Activated naive CD4-positive, alpha-beta T cell treated with anti-CD3 and anti-CD28 coated beads, Interleukin-2, amount 50 U/mL, for 24 hours (primary cell): ENCODE measurements around the gene MEGF11.

Experiments used
- H3K27ac Mint-ChIP-seq: one replicate; pipeline ENCODE4 v1.8.0; 2021; ENCODE audit warnings: mild to moderate bottlenecking, mixed read lengths
- H3K27me3 Mint-ChIP-seq: one replicate; pipeline ENCODE4 v1.8.0; 2021; ENCODE audit warnings: mixed read lengths
- H3K36me3 Mint-ChIP-seq: one replicate; pipeline ENCODE4 v1.8.0; 2021; ENCODE audit warnings: mixed read lengths
- H3K4me1 Mint-ChIP-seq: one replicate; pipeline ENCODE4 v1.8.0; 2021; ENCODE audit warnings: mixed read lengths
- H3K4me3 Mint-ChIP-seq: one replicate; pipeline ENCODE4 v1.8.0; 2021; ENCODE audit warnings: mild to moderate bottlenecking, mixed read lengths
- H3K9me3 Mint-ChIP-seq: one replicate; pipeline ENCODE4 v1.8.0; 2021; ENCODE audit warnings: mixed read lengths

The MEGF11 gene

GRCh38 chr15:66080717-66081398 is 172.7 kb downstream of the MEGF11 start:
- H3K27ac Mint-ChIP-seq = no peak overlapping the region
- no peaks in the 10 kb centered on the region for H3K36me3 Mint-ChIP-seq
- no peak overlapping the region for H3K4me3 Mint-ChIP-seq
- H3K9me3 Mint-ChIP-seq = no peaks in the 10 kb centered on the region
- H3K27me3 Mint-ChIP-seq = peaks cover 8% of the 10 kb centered on the region
- no peaks in the 10 kb centered on the region for H3K4me1 Mint-ChIP-seq

GRCh38 chr15:66078929-66079275 is 174.6 kb downstream of the MEGF11 start:
- H3K27ac Mint-ChIP-seq = no peak overlapping the region
- no peaks in the 10 kb centered on the region for H3K36me3 Mint-ChIP-seq
- H3K9me3 Mint-ChIP-seq = no peaks in the 10 kb centered on the region
- peaks cover 5% of the 10 kb centered on the region for H3K27me3 Mint-ChIP-seq
- H3K4me1 Mint-ChIP-seq = no peaks in the 10 kb centered on the region
- H3K4me3 Mint-ChIP-seq = no peak overlapping the region

- H3K27me3 Mint-ChIP-seq = peaks cover 5% of the 10 kb centered on the region
- H3K36me3 Mint-ChIP-seq = no peaks in the 10 kb centered on the region
- H3K9me3 Mint-ChIP-seq = no peaks in the 10 kb centered on the region
- no peak overlapping the region for H3K27ac Mint-ChIP-seq
- no peaks in the 10 kb centered on the region for H3K4me1 Mint-ChIP-seq
- H3K4me3 Mint-ChIP-seq = no peak overlapping the region
These were observed 175.2 kb downstream of the MEGF11 start for GRCh38 chr15:66078196-66078928.

- H3K4me3 Mint-ChIP-seq = no peak overlapping the region
- peaks cover 5% of the 10 kb centered on the region for H3K27me3 Mint-ChIP-seq
- H3K4me1 Mint-ChIP-seq = no peaks in the 10 kb centered on the region
- no peak overlapping the region for H3K27ac Mint-ChIP-seq
- H3K9me3 Mint-ChIP-seq = no peaks in the 10 kb centered on the region
- no peaks in the 10 kb centered on the region for H3K36me3 Mint-ChIP-seq
These were observed 176.3 kb downstream of the MEGF11 start for GRCh38 chr15:66077320-66077663.

GRCh38 chr15:66076591-66077319 is 176.8 kb downstream of the MEGF11 start:
- Mint-ChIP-seq H3K4me1 (no peaks in the 10 kb centered on the region), H3K9me3 (no peaks in the 10 kb centered on the region), H3K27ac (no peak overlapping the region), H3K4me3 (no peak overlapping the region), H3K27me3 (peaks cover 5% of the 10 kb centered on the region), H3K36me3 (no peaks in the 10 kb centered on the region)

- no peak overlapping the region for H3K4me3 Mint-ChIP-seq
- no peaks in the 10 kb centered on the region for H3K9me3 Mint-ChIP-seq
- H3K4me1 Mint-ChIP-seq = no peaks in the 10 kb centered on the region
- H3K36me3 Mint-ChIP-seq = no peaks in the 10 kb centered on the region
- no peak overlapping the region for H3K27ac Mint-ChIP-seq
- peaks cover 5% of the 10 kb centered on the region for H3K27me3 Mint-ChIP-seq
These were observed 177.6 kb downstream of the MEGF11 start for GRCh38 chr15:66075947-66076346.

- Mint-ChIP-seq H3K36me3 (no peaks in the 10 kb centered on the region), H3K27ac (no peak overlapping the region), H3K4me3 (no peak overlapping the region), H3K4me1 (no peaks in the 10 kb centered on the region), H3K27me3 (peaks cover 5% of the 10 kb centered on the region), H3K9me3 (no peaks in the 10 kb centered on the region)
These were observed 180.8 kb downstream of the MEGF11 start for GRCh38 chr15:66072616-66073361.

GRCh38 chr15:66071921-66072295 is 181.6 kb downstream of the MEGF11 start:
- Mint-ChIP-seq H3K27ac (no peak overlapping the region), H3K9me3 (no peaks in the 10 kb centered on the region), H3K4me1 (no peaks in the 10 kb centered on the region), H3K36me3 (no peaks in the 10 kb centered on the region), H3K4me3 (no peak overlapping the region), H3K27me3 (no peaks in the 10 kb centered on the region)

GRCh38 chr15:66071160-66071920 is 182.2 kb downstream of the MEGF11 start:
- H3K27ac Mint-ChIP-seq = no peak overlapping the region
- no peaks in the 10 kb centered on the region for H3K9me3 Mint-ChIP-seq
- H3K36me3 Mint-ChIP-seq = no peaks in the 10 kb centered on the region
- no peak overlapping the region for H3K4me3 Mint-ChIP-seq
- no peaks in the 10 kb centered on the region for H3K4me1 Mint-ChIP-seq
- no peaks in the 10 kb centered on the region for H3K27me3 Mint-ChIP-seq

GRCh38 chr15:66070220-66070934 is 183.2 kb downstream of the MEGF11 start:
- H3K27me3 Mint-ChIP-seq = no peaks in the 10 kb centered on the region

GRCh38 chr15:66069751-66070150 is 183.8 kb downstream of the MEGF11 start:
- H3K27ac Mint-ChIP-seq = no peak overlapping the region
- H3K36me3 Mint-ChIP-seq = no peaks in the 10 kb centered on the region
- H3K4me3 Mint-ChIP-seq = no peak overlapping the region
- H3K4me1 Mint-ChIP-seq = no peaks in the 10 kb centered on the region
- H3K9me3 Mint-ChIP-seq = no peaks in the 10 kb centered on the region
- H3K27me3 Mint-ChIP-seq = no peaks in the 10 kb centered on the region

More at GRCh38 chr15:66070220-66070934, 183.2 kb downstream of the MEGF11 start:
- no peaks in the 10 kb centered on the region for H3K9me3 Mint-ChIP-seq
- no peak overlapping the region for H3K27ac Mint-ChIP-seq
- no peaks in the 10 kb centered on the region for H3K4me1 Mint-ChIP-seq
- no peaks in the 10 kb centered on the region for H3K36me3 Mint-ChIP-seq
- H3K4me3 Mint-ChIP-seq = no peak overlapping the region

GRCh38 chr15:66068801-66069200 is 184.7 kb downstream of the MEGF11 start:
- no peak overlapping the region for H3K4me3 Mint-ChIP-seq
- H3K27me3 Mint-ChIP-seq = no peaks in the 10 kb centered on the region
- no peaks in the 10 kb centered on the region for H3K4me1 Mint-ChIP-seq
- H3K27ac Mint-ChIP-seq = no peak overlapping the region
- H3K36me3 Mint-ChIP-seq = no peaks in the 10 kb centered on the region
- H3K9me3 Mint-ChIP-seq = no peaks in the 10 kb centered on the region

GRCh38 chr15:66067687-66068086 is 185.9 kb downstream of the MEGF11 start:
- H3K36me3 Mint-ChIP-seq = no peaks in the 10 kb centered on the region
- no peak overlapping the region for H3K4me3 Mint-ChIP-seq
- no peaks in the 10 kb centered on the region for H3K27me3 Mint-ChIP-seq
- no peaks in the 10 kb centered on the region for H3K4me1 Mint-ChIP-seq
- no peaks in the 10 kb centered on the region for H3K9me3 Mint-ChIP-seq
- no peak overlapping the region for H3K27ac Mint-ChIP-seq

GRCh38 chr15:66066481-66066880 is 187.1 kb downstream of the MEGF11 start:
- H3K9me3 Mint-ChIP-seq = no peaks in the 10 kb centered on the region
- H3K4me1 Mint-ChIP-seq = no peaks in the 10 kb centered on the region
- no peaks in the 10 kb centered on the region for H3K36me3 Mint-ChIP-seq
- H3K4me3 Mint-ChIP-seq = no peak overlapping the region
- no peaks in the 10 kb centered on the region for H3K27me3 Mint-ChIP-seq
- H3K27ac Mint-ChIP-seq = no peak overlapping the region

GRCh38 chr15:66066005-66066404 is 187.5 kb downstream of the MEGF11 start:
- no peak overlapping the region for H3K4me3 Mint-ChIP-seq
- no peaks in the 10 kb centered on the region for H3K27me3 Mint-ChIP-seq
- no peaks in the 10 kb centered on the region for H3K9me3 Mint-ChIP-seq
- H3K27ac Mint-ChIP-seq = no peak overlapping the region
- no peaks in the 10 kb centered on the region for H3K4me1 Mint-ChIP-seq
- H3K36me3 Mint-ChIP-seq = no peaks in the 10 kb centered on the region
